Left renal pelvis (tissue), 4 donors: ENCODE measurements around the gene FAM47E. TPM values are rescaled to one million over a fixed set of nuclear protein-coding genes. Genes with fewer than 3 reads are reported as not detected.
A peak's percentile ranks its signal among the peaks of the same experiment; 100 is the strongest.

Experiments
- DNase-seq, 4 donors: peaks; one replicate each; pipeline ENCODE4 v3.0.0-alpha.2; 2013; ENCODE audit warnings: low read depth in 4 of 4, low spot score in 3 of 4
- polyA plus RNA-seq, 4 donors: library from polyadenylated mRNA; unstranded; fragments of 120-200 nt; gene quantifications; one replicate each; pipeline ENCODE4 v1.2.1, GENCODE V29; 2013; ENCODE audit not compliant: insufficient read length in 4 of 4

FAM47E gene
- polyA plus RNA-seq, 4 donors = 0.53 to 11.1 (median 6.6) TPM

DNA sequence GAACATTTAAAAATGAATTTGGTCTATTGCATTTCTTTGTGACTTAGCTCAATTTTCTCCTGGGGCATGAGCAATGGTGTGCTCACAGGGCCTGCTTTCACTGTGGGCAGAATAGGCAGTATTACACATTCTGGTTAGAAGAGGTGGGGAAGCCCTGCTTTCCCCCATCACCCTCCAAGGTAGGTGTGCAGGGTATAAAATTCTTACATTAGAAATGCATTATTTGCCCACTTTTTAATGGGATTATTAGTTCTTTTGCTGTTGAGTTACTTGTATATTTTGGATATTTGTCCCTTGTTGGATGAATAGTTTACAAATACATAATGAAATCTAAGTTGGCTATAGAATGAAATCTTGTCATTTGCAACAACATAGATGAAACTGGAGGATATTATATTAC, 46.7 kb downstream of the FAM47E start:
- no peak for DNase-seq

DNA sequence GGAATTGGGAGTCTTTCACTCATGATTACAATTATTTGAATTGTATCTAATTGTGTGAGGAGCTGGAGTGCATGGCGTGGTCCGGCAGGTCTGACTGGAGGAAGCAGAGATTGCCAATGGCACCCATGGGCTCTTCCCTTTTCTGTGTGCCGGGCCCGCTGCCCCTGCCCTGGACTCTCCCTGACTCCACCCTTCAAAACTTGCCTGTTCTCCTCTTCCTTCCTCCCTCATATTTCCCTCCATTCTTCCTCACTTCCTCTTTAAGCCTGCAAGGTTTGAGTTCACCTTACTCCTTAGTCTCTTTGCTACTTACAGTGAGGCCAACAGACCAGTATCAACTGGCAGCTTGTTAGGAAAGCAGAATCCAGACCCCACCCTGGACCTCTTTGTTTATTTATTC, 48.5 kb downstream of the FAM47E start:
- DNase-seq = no peak

DNA sequence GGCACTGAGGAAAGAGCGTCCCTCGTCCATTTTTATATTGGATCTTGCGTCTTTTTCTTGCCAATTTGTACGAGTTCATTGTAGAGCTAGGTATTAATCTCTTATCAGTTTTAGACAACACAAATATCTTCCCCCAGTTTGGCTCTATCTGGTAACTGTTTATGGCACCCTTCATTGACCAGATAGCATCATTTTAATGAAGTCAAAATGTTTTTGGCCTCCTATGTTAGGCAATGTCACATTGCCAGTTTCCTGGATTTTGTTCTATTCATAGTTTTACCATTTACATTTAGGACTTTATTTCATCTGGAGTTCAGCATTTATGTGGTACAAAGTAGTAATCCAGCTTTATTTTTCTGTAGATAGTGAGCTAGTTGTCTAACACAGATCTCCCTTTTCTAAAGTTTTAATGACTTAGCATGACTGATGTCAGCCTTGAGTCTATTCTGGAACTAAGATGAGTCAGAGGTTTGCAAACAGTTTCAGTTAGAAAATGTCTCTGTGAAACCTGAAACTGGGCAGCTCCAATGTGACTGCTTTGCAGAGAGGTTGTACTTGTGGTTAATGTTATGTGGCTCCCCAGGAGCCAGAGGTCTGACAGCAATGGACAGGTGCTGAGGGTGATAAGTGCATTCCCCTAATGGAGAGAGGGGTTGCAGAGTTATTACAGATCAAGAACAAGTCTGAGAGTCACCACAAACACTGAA, 49.7 kb downstream of the FAM47E start:
- no peak for DNase-seq

DNA sequence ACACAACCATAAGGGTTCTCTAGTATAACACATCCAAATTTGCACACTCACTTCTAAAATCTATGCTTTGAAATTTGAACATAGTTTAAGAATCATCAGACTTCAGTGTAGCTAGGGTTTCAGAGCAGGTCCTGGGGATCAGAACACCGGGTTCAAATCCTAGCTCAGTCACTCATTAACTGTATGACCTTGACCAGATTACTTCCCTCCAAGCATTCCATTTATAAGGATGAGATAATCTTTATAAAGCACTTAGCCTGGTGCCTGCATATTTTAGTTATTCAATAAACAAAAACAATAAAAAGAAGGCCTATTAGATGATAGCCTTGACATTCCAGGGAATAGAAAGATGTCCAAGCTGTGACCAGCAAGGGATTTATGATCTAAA, 50.2 kb downstream of the FAM47E start:
- no peak for DNase-seq

DNA sequence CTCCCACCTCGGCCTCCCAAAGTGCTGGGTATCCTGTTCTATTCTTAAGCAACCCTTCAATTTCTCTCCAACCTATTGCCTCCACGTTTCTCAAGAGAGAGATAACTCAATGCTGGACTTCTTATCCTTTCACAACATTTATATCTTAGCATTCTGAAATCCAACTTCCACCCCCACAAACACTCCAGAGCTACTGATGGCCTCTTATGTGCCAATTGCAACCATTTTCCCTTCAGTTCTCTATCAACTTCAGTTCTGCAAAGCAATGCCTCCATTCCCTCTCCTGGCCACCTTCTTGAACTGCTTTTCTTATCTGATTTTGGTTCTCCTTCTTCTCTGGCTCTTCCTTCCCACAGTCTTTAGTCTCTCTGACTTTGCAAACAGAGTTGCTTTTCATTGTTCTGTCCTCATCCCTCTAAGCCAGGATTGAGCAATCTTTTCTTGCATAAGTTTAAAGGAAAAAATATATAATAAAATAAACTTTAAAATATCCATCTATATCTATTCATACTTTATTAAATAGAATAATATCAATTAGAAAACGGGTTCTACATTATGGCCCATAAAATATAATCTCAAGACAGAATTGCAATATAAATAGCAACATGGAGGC, 51.4 kb downstream of the FAM47E start:
- DNase-seq = no peak

DNA sequence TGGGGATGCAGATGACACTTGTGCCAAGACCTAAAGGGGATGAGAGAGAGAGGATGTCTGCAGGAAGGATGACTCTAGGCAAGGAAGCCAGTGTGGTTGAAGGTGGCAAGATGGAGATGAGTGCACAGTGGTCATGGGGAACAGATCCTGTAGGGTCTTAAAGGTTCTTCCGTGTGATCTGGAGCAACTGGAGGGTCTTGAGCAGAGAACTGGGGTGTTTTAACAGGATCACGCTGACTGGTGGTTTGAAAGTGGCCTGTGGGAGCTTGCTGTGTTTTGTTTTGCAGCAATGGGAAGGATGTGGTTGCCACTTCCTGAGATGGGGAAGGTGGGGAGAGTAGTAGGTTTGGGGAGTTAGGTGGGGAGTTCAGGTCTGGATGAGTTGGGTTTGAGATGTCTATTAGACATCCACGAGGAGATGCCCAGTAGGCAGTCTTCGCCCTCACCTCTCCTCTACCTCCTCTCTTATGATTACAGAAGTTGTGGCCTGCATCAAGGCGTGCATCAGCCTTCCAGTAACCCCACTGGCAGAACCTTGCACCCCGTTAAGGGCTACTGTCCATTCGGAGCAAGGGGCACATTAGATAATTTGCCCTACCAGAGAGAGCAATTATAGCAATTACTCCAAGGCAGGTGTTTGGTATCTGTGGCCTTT, 53.6 kb downstream of the FAM47E start:
- DNase-seq = no peak

DNA sequence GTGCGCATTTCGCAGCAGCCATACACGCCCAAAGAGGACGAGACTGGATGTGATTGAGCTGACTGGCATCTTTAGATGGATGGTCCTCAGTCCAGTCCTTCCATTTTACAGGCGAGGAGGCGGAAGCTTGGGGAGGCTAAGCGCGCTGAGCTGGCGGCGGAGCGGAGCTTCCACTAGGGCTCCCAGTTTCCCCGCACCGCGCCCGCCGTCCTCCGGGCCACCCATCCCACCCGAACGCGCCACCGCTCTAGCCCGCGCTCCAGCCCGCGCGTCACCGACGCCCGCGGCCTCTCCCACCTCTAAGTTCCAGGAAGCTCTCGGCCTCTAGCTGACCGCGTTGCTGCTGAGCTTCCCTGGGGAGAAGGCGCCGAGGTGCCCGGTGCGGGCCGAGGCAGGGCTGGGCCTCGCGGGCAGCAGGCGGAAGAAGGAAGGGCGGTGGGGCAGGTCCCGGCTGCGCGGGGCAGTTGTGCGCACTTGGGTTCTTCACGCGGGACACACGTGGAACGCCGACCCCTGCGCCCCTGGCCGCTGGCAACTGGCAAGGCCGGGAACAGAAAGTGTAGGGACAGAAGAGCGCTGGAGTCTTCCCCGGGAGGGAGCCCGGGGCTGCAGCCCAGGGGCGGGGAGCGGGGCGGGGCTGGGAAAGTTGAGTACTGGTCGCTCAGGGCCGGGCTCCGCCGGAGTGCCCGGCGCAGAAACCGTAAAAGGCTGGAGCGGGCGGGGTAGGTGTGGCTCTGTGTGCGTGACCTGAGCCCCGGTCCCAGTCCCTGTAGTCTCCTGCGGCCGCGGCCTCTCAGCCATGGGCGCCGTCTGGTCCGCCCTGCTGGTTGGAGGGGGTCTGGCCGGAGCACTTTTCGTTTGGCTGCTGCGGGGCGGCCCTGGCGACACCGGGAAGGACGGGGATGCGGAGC, 54.7 kb downstream of the FAM47E start, which contains the start of gene STBD1:
TSS of gene STBD1 (plus strand) at position 763 of the 911 bp plus-strand sequence. CDS start at position 800, 37 bp downstream.
- DNase-seq = peak in 3 of 4 donors; percentile 44 to 48 (median 45)

DNA sequence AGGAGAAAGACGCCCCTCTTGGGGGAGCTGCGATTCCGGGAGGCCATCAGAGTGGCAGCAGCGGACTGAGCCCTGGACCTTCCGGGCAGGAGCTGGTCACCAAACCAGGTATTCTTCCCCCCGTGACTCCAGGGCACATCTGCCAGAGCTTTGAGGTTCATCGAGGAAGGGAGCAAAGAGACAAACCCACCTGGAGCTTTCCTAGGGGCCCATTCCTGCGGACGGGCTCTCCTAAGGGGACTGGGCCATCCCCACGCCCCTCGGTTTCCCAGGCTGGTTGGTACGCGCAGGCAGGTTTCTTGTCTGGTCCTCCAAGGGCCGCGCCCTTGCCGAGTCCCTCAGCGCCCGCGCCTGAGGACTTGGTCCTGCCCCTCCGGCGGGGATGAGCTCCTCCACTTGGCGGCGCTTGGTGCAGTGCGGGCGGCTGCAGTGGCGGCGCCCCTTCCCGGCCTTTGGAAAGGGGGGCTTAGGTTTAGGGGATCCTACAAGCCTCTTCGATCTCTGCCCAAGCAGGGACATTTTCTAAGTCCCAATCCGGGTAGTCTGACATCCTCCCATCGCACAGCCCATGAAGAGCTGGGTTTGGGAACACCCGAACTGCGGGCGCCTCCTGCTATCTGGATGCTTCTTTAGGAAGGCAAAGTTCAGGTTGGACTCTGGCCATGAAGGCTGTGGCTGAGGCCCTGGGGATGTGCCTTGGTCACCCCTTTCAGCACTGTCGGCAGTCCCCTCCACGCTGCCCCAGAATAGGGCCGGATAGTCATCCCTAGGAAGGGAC, 55.5 kb downstream of the FAM47E start:
- no peak for DNase-seq

DNA sequence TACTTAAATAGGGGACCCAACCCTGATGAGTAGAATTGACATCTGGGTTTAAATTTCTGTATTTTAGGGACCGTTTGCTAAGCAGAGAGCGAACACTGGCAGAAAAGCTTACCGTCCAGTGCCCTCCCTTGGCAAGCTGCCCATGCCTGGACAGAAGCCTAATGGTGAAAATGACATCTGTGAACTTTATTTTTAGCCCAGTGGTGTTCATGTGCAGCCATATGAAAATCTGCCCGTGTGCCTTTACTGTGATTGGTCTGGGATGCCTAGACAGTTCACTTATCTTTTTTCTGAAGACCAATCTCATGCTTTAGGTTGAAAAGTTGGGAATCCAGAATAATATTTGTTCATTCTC, 56.1 kb downstream of the FAM47E start:
- DNase-seq = no peak

DNA sequence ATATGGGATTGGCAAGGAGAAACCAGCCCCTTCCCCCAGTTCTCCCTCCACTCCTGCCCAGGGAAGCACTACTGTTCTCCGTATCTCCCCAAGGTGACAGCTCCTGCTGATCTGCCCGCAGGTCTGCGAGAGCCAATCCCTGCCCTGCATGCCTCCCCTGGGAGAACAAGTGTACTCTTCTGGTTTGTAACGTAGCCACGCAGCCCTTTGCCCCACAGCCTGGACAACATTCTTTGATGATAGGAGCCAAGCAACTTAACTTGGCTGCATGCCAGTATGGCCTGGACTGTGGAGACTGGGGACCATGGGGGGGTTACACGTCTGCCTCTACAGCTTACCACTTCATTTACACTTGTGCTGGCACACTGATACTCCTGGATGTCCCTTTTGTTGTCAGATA, 57.0 kb downstream of the FAM47E start:
- DNase-seq = no peak

DNA sequence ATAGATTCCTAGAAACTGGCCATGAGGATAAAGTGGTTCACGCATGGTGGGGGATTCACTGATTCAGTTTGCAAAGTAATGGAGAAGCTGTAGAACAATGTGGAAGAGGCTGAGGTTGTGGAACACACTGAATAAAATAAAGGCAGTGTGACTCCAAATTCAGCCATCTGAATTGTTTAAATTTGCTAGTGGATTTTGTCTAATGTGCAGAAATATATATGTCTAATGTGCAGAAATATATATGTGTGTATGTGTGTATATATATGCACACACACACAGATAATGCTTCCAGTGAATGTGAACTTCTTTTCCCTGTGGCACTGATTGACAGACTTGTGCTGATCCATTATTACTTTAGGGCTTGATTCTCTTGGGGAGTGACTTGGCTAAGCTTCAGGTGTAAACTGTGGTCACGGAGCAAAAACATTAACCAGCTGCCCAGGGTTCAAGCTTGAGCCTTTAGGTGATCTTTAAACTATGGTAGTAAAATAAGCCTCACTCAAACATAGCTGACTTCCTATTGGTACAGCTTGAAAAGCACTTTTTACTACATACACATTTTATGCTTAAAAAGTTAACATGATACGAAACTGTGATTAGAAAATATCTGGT, 58.5 kb downstream of the FAM47E start:
- no peak for DNase-seq

DNA sequence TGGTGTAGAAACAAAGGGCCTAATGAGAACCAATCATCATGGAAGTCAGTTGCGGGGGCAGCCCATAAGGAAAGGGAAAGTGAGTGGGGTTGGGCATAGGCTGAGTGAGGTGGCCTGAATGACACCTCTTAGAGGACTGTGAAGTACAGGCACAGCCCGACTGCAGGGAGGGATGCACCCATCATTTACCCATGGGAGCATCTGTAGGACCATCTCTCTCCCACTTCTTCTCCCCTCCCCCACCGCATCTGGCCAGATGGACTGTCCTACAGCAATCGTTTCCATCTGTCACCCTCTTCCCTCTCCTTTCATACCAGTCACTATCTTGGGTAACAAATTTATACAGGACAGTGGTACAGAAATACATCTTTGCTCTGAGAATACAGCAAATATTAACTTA, 59.2 kb downstream of the FAM47E start:
- no peak for DNase-seq

DNA sequence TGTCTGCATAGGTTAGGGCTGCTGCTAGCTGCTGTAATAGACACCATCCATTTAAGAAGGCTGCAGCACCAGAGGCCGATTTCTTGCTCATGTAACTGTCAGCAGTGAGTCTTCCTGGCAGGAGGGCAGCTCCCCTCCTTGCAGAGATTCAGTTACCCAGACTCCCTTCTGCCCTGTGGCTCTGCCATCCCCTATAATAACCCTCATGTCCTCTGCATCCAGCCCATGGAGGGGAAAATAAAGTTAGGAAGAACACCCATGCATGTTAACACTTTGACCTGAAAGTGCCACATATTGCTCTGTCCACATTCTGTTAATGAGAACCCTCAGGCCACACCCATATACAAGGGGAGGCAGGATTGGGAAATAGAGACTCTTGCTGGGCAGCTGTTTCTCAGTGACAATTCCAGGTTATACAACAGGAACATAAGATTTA, 60.4 kb downstream of the FAM47E start:
- no peak for DNase-seq

DNA sequence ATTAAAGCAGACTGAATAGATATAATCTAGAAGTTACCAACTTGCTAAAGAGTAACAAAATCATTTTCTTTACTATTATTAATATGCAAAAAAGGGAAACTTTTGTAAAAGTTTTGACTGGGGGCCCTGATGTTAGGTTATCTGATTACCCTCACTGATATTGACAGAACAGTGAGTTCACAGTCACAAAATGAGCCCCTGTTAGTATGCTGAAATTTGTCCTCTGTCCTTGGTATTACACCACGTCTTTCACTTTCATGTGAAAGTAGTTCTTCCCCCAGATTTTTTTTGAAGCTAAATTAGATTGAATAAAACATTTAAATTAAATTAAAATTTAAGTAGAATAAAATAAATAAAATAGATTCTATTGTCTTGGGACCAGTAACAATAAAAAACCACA, 60.9 kb downstream of the FAM47E start:
- no peak for DNase-seq

DNA sequence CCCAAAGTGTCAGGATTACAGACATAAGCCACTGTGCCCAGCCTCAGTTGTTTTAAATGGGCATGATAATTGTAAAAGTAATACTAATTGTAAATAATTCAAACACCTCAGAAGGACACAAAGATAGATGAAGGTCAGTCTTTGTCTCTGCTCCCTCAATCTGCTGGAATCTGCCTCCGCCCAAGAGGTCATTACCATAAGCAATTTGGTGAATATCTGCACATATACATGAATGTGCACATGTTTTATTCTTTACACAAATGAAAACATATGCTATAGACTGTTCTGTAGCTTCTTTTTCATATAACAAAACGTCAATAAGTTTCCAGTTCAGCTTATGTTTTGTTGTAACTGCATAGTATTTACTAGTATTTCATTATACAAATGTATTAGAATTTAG, 62.0 kb downstream of the FAM47E start:
- no peak for DNase-seq

DNA sequence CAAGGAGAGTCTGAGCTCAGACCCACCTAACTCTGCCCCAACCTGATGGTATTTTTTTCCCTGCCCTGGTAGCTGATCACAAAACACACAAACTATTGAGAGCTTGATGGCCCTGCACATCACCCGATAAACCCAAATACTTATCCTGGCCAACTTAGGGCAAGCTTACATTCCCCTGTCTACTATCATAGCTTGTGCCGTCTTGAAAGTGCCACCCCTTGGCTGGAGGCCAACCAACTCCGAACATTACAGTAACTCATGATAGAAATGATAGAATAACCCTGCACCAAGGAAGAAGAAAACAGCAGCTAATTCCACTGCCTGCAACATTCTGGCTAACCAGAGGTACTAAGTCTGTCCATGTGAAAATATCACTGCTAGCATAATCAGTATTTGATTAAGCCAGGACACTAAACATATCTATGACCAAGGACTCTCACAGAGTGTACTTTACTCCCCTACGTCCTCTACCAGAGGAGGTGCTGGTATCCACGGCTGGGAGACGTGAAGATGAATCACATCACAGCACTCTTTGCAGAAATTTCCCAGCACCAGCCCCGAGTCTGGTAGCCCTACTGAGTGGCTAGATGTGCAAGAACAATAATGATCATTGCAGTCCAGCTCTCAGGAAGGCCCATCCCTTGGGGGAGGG, 63.9 kb downstream of the FAM47E start:
- DNase-seq = no peak

DNA sequence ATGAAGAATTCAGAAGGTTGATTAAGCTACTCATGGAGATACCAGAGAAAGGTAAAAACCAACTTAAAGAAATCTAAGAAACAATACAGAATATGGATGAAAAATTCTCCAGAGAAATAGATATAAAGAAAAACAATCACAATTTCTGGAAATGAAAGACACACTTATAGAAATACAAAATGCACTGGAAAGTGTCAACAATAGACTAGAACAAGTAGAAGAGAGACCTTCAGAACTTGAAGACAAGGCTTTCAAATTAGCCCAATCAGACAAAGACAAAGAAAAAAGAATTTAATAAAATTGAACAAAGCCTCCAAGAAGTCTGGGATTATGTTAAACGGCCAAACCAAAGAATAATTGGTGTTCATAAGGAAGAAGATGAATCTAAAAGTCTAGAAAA, 64.6 kb downstream of the FAM47E start:
- no peak for DNase-seq

DNA sequence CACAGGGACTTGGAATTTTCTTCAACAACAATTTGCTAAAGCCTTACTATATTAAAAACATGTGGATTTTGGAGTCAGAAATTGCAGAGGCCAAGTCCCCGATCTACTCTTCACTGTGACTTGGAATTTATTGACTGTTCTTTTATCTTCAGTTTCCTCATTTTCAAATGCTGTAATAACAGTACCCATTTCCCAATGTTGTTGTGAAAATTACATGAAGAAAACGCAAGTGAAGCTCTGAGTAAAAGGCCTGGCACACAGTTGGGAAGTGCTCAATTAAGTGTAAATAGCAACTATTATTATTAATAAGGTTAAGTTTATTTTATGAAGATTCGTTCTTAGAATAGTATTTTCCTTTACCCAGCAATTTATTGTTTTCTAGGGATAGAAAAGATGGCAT, 70.7 kb downstream of the FAM47E start:
- no peak for DNase-seq

DNA sequence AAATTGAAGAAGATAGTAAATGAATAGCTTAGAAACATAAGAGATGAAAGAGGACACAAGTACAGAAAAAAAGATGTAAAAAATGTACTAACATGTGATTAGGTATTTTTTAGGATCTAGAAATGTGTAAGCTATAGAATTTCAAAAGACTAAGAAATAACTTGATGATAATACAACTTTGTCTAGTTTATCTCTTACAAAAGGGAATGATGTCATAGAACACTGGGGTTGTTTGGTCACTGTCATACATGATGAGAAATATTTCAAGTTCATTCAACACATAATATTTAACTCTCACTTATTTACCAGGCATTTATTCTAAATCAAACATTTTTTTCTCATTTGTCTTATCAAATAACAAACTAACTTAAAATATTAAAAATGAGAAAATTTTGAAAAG, 73.6 kb downstream of the FAM47E start:
- no peak for DNase-seq
